ENCODE data around the gene KAZALD1.

- TF ChIP-seq EP300 (IDR thresholded peaks at IDR 0.05) (no peak), POLR2A (IDR thresholded peaks at IDR 0.05; ENCODE audit: low read depth) (no peak), CTCF (IDR thresholded peaks at IDR 0.05) (no peak), POLR2AphosphoS5 (IDR thresholded peaks at IDR 0.05) (no peak)
Measured at GRCh38 chr10:101076630-101077029, 14.8 kb downstream of the KAZALD1 start.
